Fibroblast of pulmonary artery (primary cell): ENCODE measurements around the gene STX16.

Source experiments
- DNase-seq: peaks from one replicate; pipeline ENCODE4 v3.0.0-alpha.2; 2010; ENCODE audit warnings: low read depth
- H3K4me3 ChIP-seq: replicated peaks from 2 replicates; pipeline ENCODE4 v1.5.1; 2011; ENCODE audit warnings: low read depth, mild to moderate bottlenecking, control low read depth, low read length, moderate library complexity
- CTCF ChIP-seq: IDR thresholded peaks from 2 replicates; pipeline ENCODE4 v1.5.1; 2011; ENCODE audit warnings: mild to moderate bottlenecking, control low read depth, low read length, inconsistent platforms; ENCODE audit errors: missing control alignments

STX16 gene

GRCh38 chr20:58613061-58613854 lies 37.8 kb upstream of the STX16 start:
- no peak for DNase-seq
- TF ChIP-seq CTCF = no peak
- no peak overlapping the region for H3K4me3 ChIP-seq

- no peak overlapping the region for H3K4me3 ChIP-seq
- no peak for DNase-seq
- TF ChIP-seq CTCF = no peak
These were observed 36.7 kb upstream of the STX16 start for GRCh38 chr20:58614366-58614765.

- TF ChIP-seq CTCF = no peak
- DNase-seq = no peak
- no peak overlapping the region for H3K4me3 ChIP-seq
These were observed 35.9 kb upstream of the STX16 start for GRCh38 chr20:58614984-58615760.

GRCh38 chr20:58616411-58616810 lies 34.7 kb upstream of the STX16 start:
- DNase-seq = no peak
- no peak for TF ChIP-seq CTCF
- no peak overlapping the region for H3K4me3 ChIP-seq

- TF ChIP-seq CTCF = no peak
- DNase-seq = no peak
- no peak overlapping the region for H3K4me3 ChIP-seq
These were observed 33.9 kb upstream of the STX16 start for GRCh38 chr20:58617158-58617557.

- H3K4me3 ChIP-seq = no peak overlapping the region
- TF ChIP-seq CTCF = no peak
- peak; percentile 70 for DNase-seq
These were observed 32.6 kb upstream of the STX16 start for GRCh38 chr20:58618351-58619076.
